ENCODE data around the gene CD68.

Gene CD68

GRCh38 chr17:7579001-7579833, at the start of gene CD68:
Gene CD68, plus strand, starts transcription at chr17:7579638. Its CDS starts 40 bp downstream, at chr17:7579678.
- peak; percentile 57 for DNase-seq (ENCODE audit: low spot score)

- no peak for DNase-seq (ENCODE audit: low spot score)
Measured at GRCh38 chr17:7530023-7530900, 49.2 kb upstream of the CD68 start.

- no peak for DNase-seq (ENCODE audit: low spot score)
Measured at GRCh38 chr17:7538050-7538449, 41.4 kb upstream of the CD68 start.

- no peak for DNase-seq (ENCODE audit: low spot score)
Measured at GRCh38 chr17:7538891-7539545, 40.4 kb upstream of the CD68 start.

- DNase-seq (ENCODE audit: low spot score) = no peak
Measured at GRCh38 chr17:7541074-7541621, 38.3 kb upstream of the CD68 start.

GRCh38 chr17:7544911-7545310, 34.5 kb upstream of the CD68 start:
- no peak for DNase-seq (ENCODE audit: low spot score)

GRCh38 chr17:7548585-7549400, 30.6 kb upstream of the CD68 start, which contains the start of gene TNFSF12:
Gene TNFSF12, plus strand, starts transcription at chr17:7549058. Its CDS starts 96 bp downstream, at chr17:7549154.
- DNase-seq (ENCODE audit: low spot score) = no peak

GRCh38 chr17:7549401-7550055, 29.9 kb upstream of the CD68 start:
- no peak for DNase-seq (ENCODE audit: low spot score)

- DNase-seq (ENCODE audit: low spot score) = no peak
Measured at GRCh38 chr17:7550344-7550743, 29.1 kb upstream of the CD68 start.

- DNase-seq (ENCODE audit: low spot score) = no peak
Measured at GRCh38 chr17:7551396-7551795, 28.0 kb upstream of the CD68 start.

GRCh38 chr17:7552621-7553051, 26.8 kb upstream of the CD68 start:
- peak; percentile 55 for DNase-seq (ENCODE audit: low spot score)

- DNase-seq (ENCODE audit: low spot score) = no peak
Measured at GRCh38 chr17:7553356-7553755, 26.1 kb upstream of the CD68 start.

- DNase-seq (ENCODE audit: low spot score) = no peak
Measured at GRCh38 chr17:7555320-7555948, 24.0 kb upstream of the CD68 start.

GRCh38 chr17:7556627-7557026, 22.8 kb upstream of the CD68 start:
- DNase-seq (ENCODE audit: low spot score) = no peak

- DNase-seq (ENCODE audit: low spot score) = no peak
Measured at GRCh38 chr17:7557147-7557764, 22.2 kb upstream of the CD68 start.

- DNase-seq (ENCODE audit: low spot score) = peak; percentile 81
Measured at GRCh38 chr17:7557775-7558543, 21.5 kb upstream of the CD68 start.

- DNase-seq (ENCODE audit: low spot score) = peak; percentile 52
Measured at GRCh38 chr17:7558544-7559319, 20.7 kb upstream of the CD68 start, which contains the start of gene TNFSF13. Gene TNFSF13, plus strand, starts transcription at chr17:7558750. Its CDS starts 290 bp downstream, at chr17:7559040.
